ENCODE results near the gene MYO5C. TPM values are rescaled to one million over a fixed set of nuclear protein-coding genes. Genes with fewer than 3 reads are reported as not detected.

MYO5C gene
- total and polyA plus RNA-seq, 10 of the 15 experiments (the other 5 are each of a cell fraction or from before 2014, with no cell fraction given): 0.29 to 1.3 (median 0.75) TPM

DNA sequence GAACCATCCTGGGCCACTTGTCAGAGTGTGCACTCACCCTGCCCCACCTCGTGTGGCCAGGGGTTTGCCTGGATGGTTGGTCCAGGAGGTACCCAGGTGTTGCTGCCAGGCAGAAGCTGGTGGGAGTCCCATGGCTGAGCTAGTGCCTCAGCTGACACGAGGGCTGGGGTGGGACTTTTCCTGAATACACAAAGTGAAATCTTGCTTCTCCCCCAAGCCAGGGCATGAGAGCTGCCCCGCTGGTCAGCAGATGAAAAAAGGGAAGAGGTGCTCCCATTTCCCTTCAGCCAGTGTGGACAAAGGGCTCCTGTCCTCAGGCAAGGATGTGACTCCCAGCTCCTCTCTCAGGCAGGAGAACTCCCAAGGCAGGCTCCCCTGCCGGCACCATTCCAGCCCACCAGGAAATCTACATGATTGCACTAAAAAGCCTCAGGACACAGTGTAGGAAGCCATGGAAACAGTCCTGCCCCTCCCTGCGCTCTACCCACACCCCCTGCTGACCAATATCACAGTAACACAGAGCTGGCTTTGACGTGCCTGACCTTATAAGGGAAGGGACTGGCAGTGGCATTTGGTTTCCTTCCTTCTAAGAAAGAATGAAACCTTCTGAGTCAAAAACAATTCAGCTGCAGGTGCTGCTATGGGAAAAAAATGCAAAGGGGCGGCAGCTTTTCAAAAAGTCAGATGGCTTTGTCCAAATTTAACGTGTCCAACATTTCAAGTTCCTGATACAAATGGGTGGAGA is 33.9 kb downstream of the MYO5C start (continued):
- TF ChIP-seq, protein P1, sequence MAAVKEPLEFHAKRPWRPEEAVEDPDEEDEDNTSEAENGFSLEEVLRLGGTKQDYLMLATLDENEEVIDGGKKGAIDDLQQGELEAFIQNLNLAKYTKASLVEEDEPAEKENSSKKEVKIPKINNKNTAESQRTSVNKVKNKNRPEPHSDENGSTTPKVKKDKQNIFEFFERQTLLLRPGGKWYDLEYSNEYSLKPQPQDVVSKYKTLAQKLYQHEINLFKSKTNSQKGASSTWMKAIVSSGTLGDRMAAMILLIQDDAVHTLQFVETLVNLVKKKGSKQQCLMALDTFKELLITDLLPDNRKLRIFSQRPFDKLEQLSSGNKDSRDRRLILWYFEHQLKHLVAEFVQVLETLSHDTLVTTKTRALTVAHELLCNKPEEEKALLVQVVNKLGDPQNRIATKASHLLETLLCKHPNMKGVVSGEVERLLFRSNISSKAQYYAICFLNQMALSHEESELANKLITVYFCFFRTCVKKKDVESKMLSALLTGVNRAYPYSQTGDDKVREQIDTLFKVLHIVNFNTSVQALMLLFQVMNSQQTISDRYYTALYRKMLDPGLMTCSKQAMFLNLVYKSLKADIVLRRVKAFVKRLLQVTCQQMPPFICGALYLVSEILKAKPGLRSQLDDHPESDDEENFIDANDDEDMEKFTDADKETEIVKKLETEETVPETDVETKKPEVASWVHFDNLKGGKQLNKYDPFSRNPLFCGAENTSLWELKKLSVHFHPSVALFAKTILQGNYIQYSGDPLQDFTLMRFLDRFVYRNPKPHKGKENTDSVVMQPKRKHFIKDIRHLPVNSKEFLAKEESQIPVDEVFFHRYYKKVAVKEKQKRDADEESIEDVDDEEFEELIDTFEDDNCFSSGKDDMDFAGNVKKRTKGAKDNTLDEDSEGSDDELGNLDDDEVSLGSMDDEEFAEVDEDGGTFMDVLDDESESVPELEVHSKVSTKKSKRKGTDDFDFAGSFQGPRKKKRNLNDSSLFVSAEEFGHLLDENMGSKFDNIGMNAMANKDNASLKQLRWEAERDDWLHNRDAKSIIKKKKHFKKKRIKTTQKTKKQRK (IDR thresholded peaks at IDR 0.05; ENCODE audit: low read depth, low read length): no peak
- no peak for TF ChIP-seq CHD4 (IDR thresholded peaks at IDR 0.05)
- no peak for TF ChIP-seq SUPT20H (IDR thresholded peaks at IDR 0.05; ENCODE audit: borderline replicate concordance, control insufficient read depth, low read depth, low read length)
- no peak for TF ChIP-seq GATAD2B (conservative IDR thresholded peaks at IDR 0.05; ENCODE audit: low read depth)
- no peak for TF ChIP-seq CBFB (IDR thresholded peaks at IDR 0.05; ENCODE audit: low read depth)
- no peak; the same call in 2 of the 3 replicates for TF ChIP-seq POU2F2 (IDR thresholded peaks at IDR 0.05; ENCODE audit: borderline replicate concordance, low read depth, low read length)
- TF ChIP-seq HDAC6 (IDR thresholded peaks at IDR 0.05; ENCODE audit: unreplicated experiment): no peak
- peak; percentile 96 to 99 for TF ChIP-seq SRF (IDR thresholded peaks at IDR 0.05; ENCODE audit: low read depth in 2 of 2, low read length in 2 of 2)
- TF ChIP-seq EZH2 (IDR thresholded peaks at IDR 0.05; ENCODE audit: borderline replicate concordance, control insufficient read depth, low read depth, low read length): no peak
- no peak for TF ChIP-seq SKIL (IDR thresholded peaks at IDR 0.05; ENCODE audit: low read depth, poor library complexity, severe bottlenecking)
- TF ChIP-seq FOS (IDR thresholded peaks at IDR 0.05; ENCODE audit: borderline replicate concordance, extremely low read depth, insufficient read length): no peak
- TF ChIP-seq, protein P2, sequence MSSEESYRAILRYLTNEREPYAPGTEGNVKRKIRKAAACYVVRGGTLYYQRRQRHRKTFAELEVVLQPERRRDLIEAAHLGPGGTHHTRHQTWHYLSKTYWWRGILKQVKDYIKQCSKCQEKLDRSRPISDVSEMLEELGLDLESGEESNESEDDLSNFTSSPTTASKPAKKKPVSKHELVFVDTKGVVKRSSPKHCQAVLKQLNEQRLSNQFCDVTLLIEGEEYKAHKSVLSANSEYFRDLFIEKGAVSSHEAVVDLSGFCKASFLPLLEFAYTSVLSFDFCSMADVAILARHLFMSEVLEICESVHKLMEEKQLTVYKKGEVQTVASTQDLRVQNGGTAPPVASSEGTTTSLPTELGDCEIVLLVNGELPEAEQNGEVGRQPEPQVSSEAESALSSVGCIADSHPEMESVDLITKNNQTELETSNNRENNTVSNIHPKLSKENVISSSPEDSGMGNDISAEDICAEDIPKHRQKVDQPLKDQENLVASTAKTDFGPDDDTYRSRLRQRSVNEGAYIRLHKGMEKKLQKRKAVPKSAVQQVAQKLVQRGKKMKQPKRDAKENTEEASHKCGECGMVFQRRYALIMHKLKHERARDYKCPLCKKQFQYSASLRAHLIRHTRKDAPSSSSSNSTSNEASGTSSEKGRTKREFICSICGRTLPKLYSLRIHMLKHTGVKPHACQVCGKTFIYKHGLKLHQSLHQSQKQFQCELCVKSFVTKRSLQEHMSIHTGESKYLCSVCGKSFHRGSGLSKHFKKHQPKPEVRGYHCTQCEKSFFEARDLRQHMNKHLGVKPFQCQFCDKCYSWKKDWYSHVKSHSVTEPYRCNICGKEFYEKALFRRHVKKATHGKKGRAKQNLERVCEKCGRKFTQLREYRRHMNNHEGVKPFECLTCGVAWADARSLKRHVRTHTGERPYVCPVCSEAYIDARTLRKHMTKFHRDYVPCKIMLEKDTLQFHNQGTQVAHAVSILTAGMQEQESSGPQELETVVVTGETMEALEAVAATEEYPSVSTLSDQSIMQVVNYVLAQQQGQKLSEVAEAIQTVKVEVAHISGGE (CRISPR knock-in tag; IDR thresholded peaks at IDR 0.05): no peak
- no peak for TF ChIP-seq CEBPB (IDR thresholded peaks at IDR 0.05; ENCODE audit: borderline replicate concordance in 1 of 2, low read depth in 2 of 2, low read length in 2 of 2)
- TF ChIP-seq MYB (IDR thresholded peaks at IDR 0.05; ENCODE audit: borderline replicate concordance, low read depth, low read length): no peak
- no peak for TF ChIP-seq CHD2 (IDR thresholded peaks at IDR 0.05; ENCODE audit: borderline replicate concordance, low read depth, low read length)
- no peak for TF ChIP-seq RAD51 (IDR thresholded peaks at IDR 0.05)
- TF ChIP-seq MXI1 (IDR thresholded peaks at IDR 0.05; ENCODE audit: low read depth, low read length): 0 out of 2 replicates have a peak, but pooled peaks have one; percentile 20
- 0 out of 2 replicates have a peak, but pooled peaks have one; percentile 27 for TF ChIP-seq ZBED1 (IDR thresholded peaks at IDR 0.05; ENCODE audit: borderline replicate concordance)

Data from GM12878 (cell line).